ENCODE data around the gene PHRF1.

- TF ChIP-seq CTCF (IDR thresholded peaks at IDR 0.05; ENCODE audit: insufficient read depth, low read depth, low read length) (no peak), EZH2 (IDR thresholded peaks at IDR 0.05; ENCODE audit: insufficient read depth, low read length) (no peak)
These were observed 13.5 kb downstream of the PHRF1 start for GRCh38 chr11:589798-590197.
